ENCODE data around the gene THEM4.
"Not testable (repeated sequence)": the region's sequence is repeated elsewhere in the genome, so short reads cannot be mapped to it uniquely, and the experiment has no call there.

Gene THEM4

GRCh38 chr1:151891512-151891911, 17.8 kb downstream of the THEM4 start:
- DNase-seq: no peak

GRCh38 chr1:151888972-151889570, 20.2 kb downstream of the THEM4 start:
- DNase-seq: no peak

- DNase-seq: peak; percentile 21
Observed at GRCh38 chr1:151887028-151887427, 22.3 kb downstream of the THEM4 start.

- DNase-seq: no peak
Observed at GRCh38 chr1:151885479-151885878, 23.8 kb downstream of the THEM4 start.

- not testable (repeated sequence) for DNase-seq
Observed at GRCh38 chr1:151884879-151885278, 24.4 kb downstream of the THEM4 start.

- not testable (repeated sequence) for DNase-seq
Observed at GRCh38 chr1:151884445-151884844, 24.9 kb downstream of the THEM4 start.

GRCh38 chr1:151883898-151884297, 25.4 kb downstream of the THEM4 start:
- DNase-seq: not testable (repeated sequence)

GRCh38 chr1:151882918-151883317, 26.4 kb downstream of the THEM4 start:
- DNase-seq: not testable (repeated sequence)

GRCh38 chr1:151882466-151882865, 26.8 kb downstream of the THEM4 start:
- no peak for DNase-seq

GRCh38 chr1:151881479-151881878, 27.8 kb downstream of the THEM4 start:
- no peak for DNase-seq

GRCh38 chr1:151875419-151876097, 33.8 kb downstream of the THEM4 start:
- no peak for DNase-seq

GRCh38 chr1:151872776-151873175, 36.5 kb downstream of the THEM4 start:
- not testable (repeated sequence) for DNase-seq

GRCh38 chr1:151871284-151872030, 37.9 kb downstream of the THEM4 start:
- no peak for DNase-seq

- DNase-seq: no peak
Observed at GRCh38 chr1:151868486-151868885, 40.8 kb downstream of the THEM4 start.

- DNase-seq: peak; percentile 59
Observed at GRCh38 chr1:151867765-151868411, 41.4 kb downstream of the THEM4 start.

GRCh38 chr1:151867321-151867720, 42.0 kb downstream of the THEM4 start:
- no peak for DNase-seq

- no peak for DNase-seq
Observed at GRCh38 chr1:151864411-151864810, 44.9 kb downstream of the THEM4 start.

- DNase-seq: no peak
Observed at GRCh38 chr1:151862604-151863003, 46.7 kb downstream of the THEM4 start.

- no peak for DNase-seq
Observed at GRCh38 chr1:151860504-151861187, 48.7 kb downstream of the THEM4 start.

GRCh38 chr1:151859891-151860293, 49.4 kb downstream of the THEM4 start:
- no peak for DNase-seq

- no peak for DNase-seq
Observed at GRCh38 chr1:151858886-151859665, 50.2 kb downstream of the THEM4 start.
